ENCODE measurements around the gene ATXN10.

ATXN10 gene

GRCh38 chr22:45760682-45761081 lies 89.0 kb downstream of the ATXN10 start:
- H3K27ac ChIP-seq (ENCODE audit: low read length) = no peak overlapping the region

GRCh38 chr22:45762545-45763235 lies 91.1 kb downstream of the ATXN10 start:
- Histone ChIP-seq H3K4me3 (ENCODE audit: low read depth in 1 of 2, low read length in 2 of 2) (no peak overlapping the region), H3K79me2 (ENCODE audit: insufficient read depth, low read length) (peaks cover 3% of the 10 kb centered on the region; the same call in 1 of the 2 replicates), H3K27ac (ENCODE audit: low read length) (no peak overlapping the region), H3K9me3 (ENCODE audit: insufficient read depth, low read length, severe bottlenecking) (no peaks in the 10 kb centered on the region), H2AFZ (ENCODE audit: low read depth, low read length) (no peak overlapping the region), H3K9ac (ENCODE audit: low read depth, low read length) (no peak overlapping the region), H3K4me1 (ENCODE audit: insufficient read depth, low read length) (no peaks in the 10 kb centered on the region), H4K20me1 (ENCODE audit: insufficient read depth, low read length) (peaks cover 24% of the 10 kb centered on the region; the same call in 1 of the 2 replicates), H3K27me3 (ENCODE audit: insufficient read depth, low read length, poor library complexity) (no peaks in the 10 kb centered on the region), H3K4me2 (ENCODE audit: insufficient read depth, low read length) (no peak overlapping the region), H3K36me3 (ENCODE audit: insufficient read depth, low read length) (peaks cover 31% of the 10 kb centered on the region)
- ATAC-seq (ENCODE audit: insufficient read depth, low read depth) = no peak
- DNase-seq = no peak
- TF ChIP-seq CTCF (IDR thresholded peaks at IDR 0.05; ENCODE audit: borderline replicate concordance, extremely low read depth, low read length, poor library complexity, severe bottlenecking) = no peak
- no peak for TF ChIP-seq EZH2 (IDR thresholded peaks at IDR 0.05; ENCODE audit: borderline replicate concordance, low read depth, low read length, severe bottlenecking)

More at GRCh38 chr22:45760682-45761081, 89.0 kb downstream of the ATXN10 start:
- no peaks in the 10 kb centered on the region for H3K9me3 ChIP-seq (ENCODE audit: insufficient read depth, low read length, severe bottlenecking)
- TF ChIP-seq EZH2 (IDR thresholded peaks at IDR 0.05; ENCODE audit: borderline replicate concordance, low read depth, low read length, severe bottlenecking) = no peak
- TF ChIP-seq CTCF (IDR thresholded peaks at IDR 0.05; ENCODE audit: borderline replicate concordance, extremely low read depth, low read length, poor library complexity, severe bottlenecking) = no peak
- H3K9ac ChIP-seq (ENCODE audit: low read depth, low read length) = no peak overlapping the region
- H2AFZ ChIP-seq (ENCODE audit: low read depth, low read length) = no peak overlapping the region
- peaks cover 25% of the 10 kb centered on the region; the same call in 1 of the 2 replicates for H4K20me1 ChIP-seq (ENCODE audit: insufficient read depth, low read length)
- no peaks in the 10 kb centered on the region for H3K4me1 ChIP-seq (ENCODE audit: insufficient read depth, low read length)
- DNase-seq (no peak), ATAC-seq (ENCODE audit: insufficient read depth, low read depth) (no peak)
- no peaks in the 10 kb centered on the region for H3K27me3 ChIP-seq (ENCODE audit: insufficient read depth, low read length, poor library complexity)
- H3K36me3 ChIP-seq (ENCODE audit: insufficient read depth, low read length) = peaks cover 36% of the 10 kb centered on the region
- H3K4me3 ChIP-seq (ENCODE audit: low read depth in 1 of 2, low read length in 2 of 2) = no peak overlapping the region
- H3K4me2 ChIP-seq (ENCODE audit: insufficient read depth, low read length) = no peak overlapping the region
- peaks cover 5% of the 10 kb centered on the region; the same call in 1 of the 2 replicates for H3K79me2 ChIP-seq (ENCODE audit: insufficient read depth, low read length)

GRCh38 chr22:45763236-45763624 lies 91.6 kb downstream of the ATXN10 start:
- H4K20me1 ChIP-seq (ENCODE audit: insufficient read depth, low read length) = peaks cover 25% of the 10 kb centered on the region; the same call in 1 of the 2 replicates
- no peaks in the 10 kb centered on the region for H3K27me3 ChIP-seq (ENCODE audit: insufficient read depth, low read length, poor library complexity)
- H3K79me2 ChIP-seq (ENCODE audit: insufficient read depth, low read length) = peaks cover 3% of the 10 kb centered on the region; the same call in 1 of the 2 replicates
- H3K4me2 ChIP-seq (ENCODE audit: insufficient read depth, low read length) = no peak overlapping the region
- no peak overlapping the region for H2AFZ ChIP-seq (ENCODE audit: low read depth, low read length)
- H3K4me1 ChIP-seq (ENCODE audit: insufficient read depth, low read length) = no peaks in the 10 kb centered on the region
- TF ChIP-seq CTCF (IDR thresholded peaks at IDR 0.05; ENCODE audit: borderline replicate concordance, extremely low read depth, low read length, poor library complexity, severe bottlenecking) (no peak), EZH2 (IDR thresholded peaks at IDR 0.05; ENCODE audit: borderline replicate concordance, low read depth, low read length, severe bottlenecking) (no peak)
- H3K27ac ChIP-seq (ENCODE audit: low read length) = no peak overlapping the region
- ATAC-seq (ENCODE audit: insufficient read depth, low read depth) (no peak), DNase-seq (no peak)
- H3K9ac ChIP-seq (ENCODE audit: low read depth, low read length) = no peak overlapping the region
- peaks cover 33% of the 10 kb centered on the region for H3K36me3 ChIP-seq (ENCODE audit: insufficient read depth, low read length)
- H3K4me3 ChIP-seq (ENCODE audit: low read depth in 1 of 2, low read length in 2 of 2) = no peak overlapping the region
- H3K9me3 ChIP-seq (ENCODE audit: insufficient read depth, low read length, severe bottlenecking) = no peaks in the 10 kb centered on the region
